HCT116 (cell line): Measurements from ENCODE around the gene BLNK. TPM values are rescaled to one million over a fixed set of nuclear protein-coding genes. Genes with fewer than 3 reads are reported as not detected.

Experiments used
- ATAC-seq: fragments of 200-7000 bp; cut with Tn5 transposase; 2 replicates; pipeline ENCODE4 v1.9.1; 2020; ENCODE audit warnings: mild to moderate bottlenecking, moderate library complexity
- BruUV-seq: library from RNA; stranded (reverse); fragments of 400-500 nt; replicated peaks from 2 replicates; lab custom pipeline; 2021; lab: Mats Ljungman, UMichigan
- CTCF ChIA-PET: fragments of 300-600 bp; sonication (Branson Sonifier 250); formaldehyde crosslinking; loops from one replicate; lab custom pipeline; 2021; ENCODE audit warnings: antibody characterized with exemption; lab: Charles Lee
- POLR2A ChIA-PET: fragments of 300-600, 350-600 bp; sonication (Branson Sonifier 250); formaldehyde crosslinking; loops from one replicate; lab custom pipeline; 2021; ENCODE audit warnings: antibody characterized with exemption; lab: Charles Lee
- RAD21 ChIA-PET, 2 experiments: fragments of 300-600 bp; sonication (Branson Sonifier 250); formaldehyde crosslinking; loops; one replicate each; lab custom pipeline; 2023; ENCODE audit warnings: low total read pairs in 2 of 2; ENCODE audit not compliant: uncharacterized antibody in 2 of 2, unreplicated experiment in 2 of 2, low non-redundant PET in 1 of 2; lab: Charles Lee
- DNase-seq: peaks from one replicate; pipeline ENCODE4 v3.0.0-alpha.2; 2010; ENCODE audit warnings: low read depth, low spot score
- H2AFZ ChIP-seq: fragments of 200-600 bp; shearing (Covaris generic), sonication (generic); 2 replicates; pipeline ENCODE4 v1.6.1; 2017; ENCODE audit warnings: low read depth, mixed run types, mixed read lengths, antibody characterized with exemption, low read length; ENCODE audit not compliant: poor library complexity, severe bottlenecking
- H3K27ac ChIP-seq: 2 replicates; pipeline ENCODE4 v1.5.1; 2012; ENCODE audit warnings: low read depth, low read length
- H3K27me3 ChIP-seq: fragments of 200-600 bp; sonication (generic); 2 replicates; pipeline ENCODE4 v1.6.1; 2016; ENCODE audit warnings: mixed run types, low read length, mixed read lengths; ENCODE audit not compliant: insufficient read depth
- H3K36me3 ChIP-seq, 2 experiments: fragments of 200-500 bp in 1 of 2; fragments of 200-600 bp in 1 of 2; sonication (Bioruptor generic) in 1 of 2; sonication (generic) in 1 of 2; 2 replicates each; pipeline versions ENCODE4 v1.5.1 to v1.6.1; 2014 to 2016; ENCODE audit warnings: low read length in 2 of 2, inconsistent platforms in 1 of 2, mixed read lengths in 1 of 2, mixed run types in 1 of 2; ENCODE audit not compliant: insufficient read depth in 2 of 2, control insufficient read depth in 1 of 2
- H3K4me1 ChIP-seq, 2 experiments: fragments of 200-600 bp in 1 of 2; sonication (generic) in 1 of 2; 2 replicates each; pipeline versions ENCODE4 v1.5.1 to v1.6.1; 2012 to 2017; ENCODE audit warnings: low read length in 2 of 2, inconsistent platforms in 1 of 2, mild to moderate bottlenecking in 1 of 2, mixed read lengths in 1 of 2, mixed run types in 1 of 2, moderate library complexity in 1 of 2; ENCODE audit not compliant: insufficient read depth in 2 of 2, control insufficient read depth in 1 of 2
- H3K4me2 ChIP-seq: fragments of 200-600 bp; sonication (generic); 2 replicates; pipeline ENCODE4 v1.6.1; 2017; ENCODE audit warnings: mixed run types, low read length, mixed read lengths
- H3K4me3 ChIP-seq, 2 experiments: fragments of 200-600 bp in 1 of 2; sonication (generic) in 1 of 2; replicated peaks in 1 of 2; 2 replicates each; pipeline ENCODE4 v1.5.1; 2011 to 2016; ENCODE audit warnings: low read length in 2 of 2, control low read depth in 1 of 2, low read depth in 1 of 2, mild to moderate bottlenecking in 1 of 2, mixed read lengths in 1 of 2, mixed run types in 1 of 2
- H3K79me2 ChIP-seq: fragments of 200-600 bp; sonication (generic); 2 replicates; pipeline ENCODE4 v1.6.1; 2017; ENCODE audit warnings: mild to moderate bottlenecking, mixed run types, low read length, moderate library complexity, mixed read lengths; ENCODE audit not compliant: insufficient read depth
- H3K9ac ChIP-seq: fragments of 200-600 bp; sonication (generic); 2 replicates; pipeline ENCODE4 v1.6.1; 2016; ENCODE audit warnings: low read length, mixed read lengths
- H3K9me2 ChIP-seq: fragments of 200-600 bp; sonication (generic), shearing (Covaris generic); 2 replicates; pipeline ENCODE4 v1.6.1; 2017; ENCODE audit warnings: mixed run types, mild to moderate bottlenecking, moderate library complexity; ENCODE audit not compliant: insufficient read depth
- H3K9me3 ChIP-seq, 2 experiments: fragments of 200-500 bp in 1 of 2; fragments of 200-600 bp in 1 of 2; sonication (Bioruptor generic) in 1 of 2; sonication (generic) in 1 of 2; 2 replicates each; pipeline ENCODE4 v1.6.1; 2014 to 2017; ENCODE audit warnings: low read length in 2 of 2, mixed read lengths in 2 of 2, inconsistent platforms in 1 of 2, low read depth in 1 of 2, mild to moderate bottlenecking in 1 of 2, mixed run types in 1 of 2, moderate library complexity in 1 of 2; ENCODE audit not compliant: control insufficient read depth in 1 of 2, insufficient read depth in 1 of 2
- H4K20me1 ChIP-seq: fragments of 200-600 bp; sonication (generic), shearing (Covaris generic); 2 replicates; pipeline ENCODE4 v1.6.1; 2017; ENCODE audit warnings: mixed run types, mild to moderate bottlenecking, moderate library complexity; ENCODE audit not compliant: insufficient read depth
- CBX3 ChIP-seq: IDR thresholded peaks from 2 replicates; pipeline ENCODE4 v1.6.1; 2012; ENCODE audit warnings: low read depth
- CEBPB ChIP-seq: IDR thresholded peaks from 2 replicates; pipeline ENCODE4 v1.6.1; 2012; ENCODE audit warnings: low read depth
- ELF1 ChIP-seq: IDR thresholded peaks from 2 replicates; pipeline ENCODE4 v1.6.1; 2012; ENCODE audit warnings: low read depth, borderline replicate concordance
- EZH2 ChIP-seq: fragments of 200-600 bp; sonication (generic); IDR thresholded peaks from 2 replicates; pipeline ENCODE4 v1.6.1; 2017; ENCODE audit warnings: antibody characterized with exemption, mixed run types
- FOSL1 ChIP-seq: IDR thresholded peaks from 2 replicates; pipeline ENCODE4 v1.6.1; 2012; ENCODE audit warnings: low read depth
- RAD21 ChIP-seq: IDR thresholded peaks from 2 replicates; pipeline ENCODE4 v1.6.1; 2012; ENCODE audit warnings: low read depth, mild to moderate bottlenecking
- REST ChIP-seq: IDR thresholded peaks from 2 replicates; pipeline ENCODE4 v1.6.1; 2012; ENCODE audit warnings: low read depth
- SRF ChIP-seq: IDR thresholded peaks from 2 replicates; pipeline ENCODE4 v1.6.1; 2012; ENCODE audit warnings: low read depth
- YY1 ChIP-seq: IDR thresholded peaks from 2 replicates; pipeline ENCODE4 v1.6.1; 2011; ENCODE audit warnings: low read length, low read depth, moderate library complexity, mild to moderate bottlenecking; ENCODE audit not compliant: insufficient replicate concordance; ENCODE audit errors: extremely low read depth
- ZNF274 ChIP-seq: fragments of 200-500 bp; sonication (Bioruptor generic); IDR thresholded peaks from 2 replicates; pipeline ENCODE4 v1.6.1; 2014; ENCODE audit warnings: mild to moderate bottlenecking, low read depth, low read length, inconsistent platforms
- intact Hi-C: fragments of 100-400 bp; cut with micrococcal nuclease; formaldehyde crosslinking; loops from 2 replicates; pipeline ENCODE4 v1.10.0; 2022
- total RNA-seq: library from RNA; stranded (reverse); gene quantifications from one replicate; pipeline ENCODE4 v1.2.1, GENCODE V29; 2021; ENCODE audit not compliant: unreplicated experiment
- TF ChIP-seq, protein P1 (sequence below): IDR thresholded peaks from 2 replicates; pipeline ENCODE4 v1.6.1; 2012

Gene BLNK
- total RNA-seq, 1 experiment from 2014 or later = 0.59 TPM

- no peak for DNase-seq
- H3K4me1 ChIP-seq = no peaks in the 10 kb centered on the region
- H3K4me3 ChIP-seq = no peak overlapping the region
- no peaks in the 10 kb centered on the region for H3K9me2 ChIP-seq
- ATAC-seq = no peak
- BruUV-seq = no TSS peak
- H2AFZ ChIP-seq = no peak overlapping the region
- intact Hi-C loops = no loop called here
- H4K20me1 ChIP-seq = no peaks in the 10 kb centered on the region
- TF ChIP-seq EZH2 (no peak), YY1 (no peak), CBX3 (no peak), ZNF274 (no peak), CEBPB (no peak), REST (no peak), SRF (no peak), FOSL1 (no peak), ELF1 (no peak), RAD21 (no peak)
- TF ChIP-seq, protein P1, sequence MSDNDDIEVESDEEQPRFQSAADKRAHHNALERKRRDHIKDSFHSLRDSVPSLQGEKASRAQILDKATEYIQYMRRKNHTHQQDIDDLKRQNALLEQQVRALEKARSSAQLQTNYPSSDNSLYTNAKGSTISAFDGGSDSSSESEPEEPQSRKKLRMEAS = no peak
- no peak overlapping the region for H3K9ac ChIP-seq
- ChIA-PET RAD21 (no interaction called here), CTCF (interaction anchor here (0.7 to 1.2 kb wide), 2 partner anchors 15 to 91 kb away, joined by 3 to 4 read pairs; no protein-coding TSS in a partner anchor), POLR2A (no interaction called here)
- H3K4me2 ChIP-seq = no peak overlapping the region
- no peaks in the 10 kb centered on the region for H3K79me2 ChIP-seq
- H3K27ac ChIP-seq = no peak overlapping the region
- no peaks in the 10 kb centered on the region for H3K36me3 ChIP-seq
- no peaks in the 10 kb centered on the region for H3K27me3 ChIP-seq
- no peaks in the 10 kb centered on the region for H3K9me3 ChIP-seq
Measured at GRCh38 chr10:96319754-96320474, 48.5 kb upstream of the BLNK start.
